ENCODE data around the gene FMN2.

Gene FMN2

DNA sequence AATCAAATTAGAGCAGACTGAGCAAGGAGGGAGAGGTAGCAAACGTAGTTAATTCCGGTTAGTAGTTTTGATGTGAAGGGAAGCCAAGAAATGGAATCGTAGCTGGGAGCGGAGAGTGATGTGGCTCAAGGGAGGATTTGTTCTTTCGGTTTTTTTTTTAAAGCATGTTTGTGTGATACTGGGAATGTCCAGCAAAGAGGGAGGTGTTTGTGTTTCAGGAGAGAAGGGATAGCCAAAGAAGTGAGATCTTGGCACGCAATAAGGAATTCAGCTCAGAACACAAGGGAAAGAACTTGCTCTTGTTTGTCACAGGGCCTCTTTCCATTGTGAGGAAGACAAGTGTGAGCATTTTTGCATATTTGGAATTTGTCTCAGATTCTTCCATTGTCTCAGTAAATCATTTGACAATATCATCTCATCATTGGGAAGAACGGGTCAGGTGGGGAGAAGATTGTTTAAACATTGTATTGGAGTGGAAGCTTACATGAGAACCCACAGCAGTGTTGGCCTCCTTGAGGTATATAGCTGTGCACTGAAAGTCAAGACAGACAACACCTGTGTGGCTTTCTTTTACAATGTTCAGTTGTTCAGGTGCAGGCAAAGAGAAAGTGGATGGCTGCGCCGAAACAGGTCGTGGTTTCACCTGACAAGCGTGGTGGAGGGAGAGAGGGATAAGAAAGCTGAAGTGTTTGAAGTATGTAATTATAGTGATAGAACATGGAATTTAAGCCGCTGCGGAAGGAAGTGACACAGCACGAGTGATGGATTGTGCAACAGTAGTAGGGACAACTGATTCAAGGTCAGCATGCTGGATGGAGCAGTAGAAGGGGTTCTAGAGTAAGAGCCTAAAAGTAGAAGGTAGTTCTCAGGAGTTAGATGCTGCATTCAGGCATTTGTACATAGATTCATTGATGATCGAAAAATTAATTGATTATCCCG is 25.4 kb downstream of the FMN2 start:
- WGBS (ENCODE audit: insufficient coverage): 89% methylated on average over 15 of the region's 16 CpGs
- no peaks in the 10 kb centered on the region for H3K36me3 ChIP-seq (ENCODE audit: control insufficient read depth in 4 of 4, insufficient read depth in 4 of 4, low read length in 3 of 4)
- H3K4me1 ChIP-seq (ENCODE audit: control extremely low read depth in 1 of 4, control insufficient read depth in 4 of 4, insufficient read depth in 4 of 4, low read length in 3 of 4): no peaks in the 10 kb centered on the region
- ChIA-PET POLR2A (no interaction called here), CTCF (no interaction called here)
- peaks cover 0 to 2% (median 0%) of the 10 kb centered on the region in 5 experiments for H3K9me3 ChIP-seq (ENCODE audit: control extremely low read depth in 1 of 5, control insufficient read depth in 4 of 5, insufficient read depth in 2 of 5, low read depth in 1 of 5, low read length in 4 of 5)
- H3K4me3 ChIP-seq (ENCODE audit: control insufficient read depth in 1 of 7, extremely low read depth in 1 of 7, insufficient read depth in 4 of 7, low read depth in 2 of 7, low read length in 6 of 7): no peak overlapping the region
- peaks cover 0 to 6% (median 0%) of the 10 kb centered on the region in 5 experiments for H3K27me3 ChIP-seq (replicated peaks in 2 of 5; ENCODE audit: control insufficient read depth in 4 of 5, insufficient read depth in 5 of 5, low read length in 4 of 5)
- no peak for DNase-seq
- no peak overlapping the region for H3K27ac ChIP-seq (ENCODE audit: insufficient read depth in 1 of 2, low read depth in 1 of 2, low read length in 2 of 2, poor library complexity in 1 of 2, severe bottlenecking in 2 of 2)

- DNase-seq: no peak
- POLR2A ChIA-PET: no interaction called here
- peaks cover 0 to 2% (median 0%) of the 10 kb centered on the region in 5 experiments for H3K9me3 ChIP-seq (ENCODE audit: control extremely low read depth in 1 of 5, control insufficient read depth in 4 of 5, insufficient read depth in 2 of 5, low read depth in 1 of 5, low read length in 4 of 5)
- H3K27ac ChIP-seq (ENCODE audit: insufficient read depth in 1 of 2, low read depth in 1 of 2, low read length in 2 of 2, poor library complexity in 1 of 2, severe bottlenecking in 2 of 2): no peak overlapping the region
- H3K36me3 ChIP-seq (ENCODE audit: control insufficient read depth in 4 of 4, insufficient read depth in 4 of 4, low read length in 3 of 4): no peaks in the 10 kb centered on the region
- peaks cover 0 to 5% (median 0%) of the 10 kb centered on the region in 5 experiments for H3K27me3 ChIP-seq (replicated peaks in 2 of 5; ENCODE audit: control insufficient read depth in 4 of 5, insufficient read depth in 5 of 5, low read length in 4 of 5)
- 82% methylated on average over 3 of the region's 3 CpGs for WGBS (ENCODE audit: insufficient coverage)
- H3K4me1 ChIP-seq (ENCODE audit: control extremely low read depth in 1 of 4, control insufficient read depth in 4 of 4, insufficient read depth in 4 of 4, low read length in 3 of 4): no peaks in the 10 kb centered on the region
- no peak overlapping the region for H3K4me3 ChIP-seq (ENCODE audit: control insufficient read depth in 1 of 7, extremely low read depth in 1 of 7, insufficient read depth in 4 of 7, low read depth in 2 of 7, low read length in 6 of 7)
- CTCF ChIA-PET: no interaction called here
Measured at GRCh38 chr1:240117930-240118329, 26.2 kb downstream of the FMN2 start.

GRCh38 chr1:240122639-240123613 is 31.2 kb downstream of the FMN2 start:
- ChIA-PET CTCF (no interaction called here), POLR2A (interaction anchor here (0.6 kb wide), 1 partner anchor 596 kb away, joined by 3 read pairs; no protein-coding TSS in a partner anchor)
- 81% methylated on average over 14 of the region's 20 CpGs for WGBS (ENCODE audit: insufficient coverage)
- Histone ChIP-seq H3K27me3 (replicated peaks in 2 of 5; ENCODE audit: control insufficient read depth in 4 of 5, insufficient read depth in 5 of 5, low read length in 4 of 5) (peaks cover 0 to 5% (median 0%) of the 10 kb centered on the region in 5 experiments), H3K36me3 (ENCODE audit: control insufficient read depth in 4 of 4, insufficient read depth in 4 of 4, low read length in 3 of 4) (no peaks in the 10 kb centered on the region), H3K4me3 (ENCODE audit: control insufficient read depth in 1 of 7, extremely low read depth in 1 of 7, insufficient read depth in 4 of 7, low read depth in 2 of 7, low read length in 6 of 7) (no peak overlapping the region), H3K27ac (ENCODE audit: insufficient read depth in 1 of 2, low read depth in 1 of 2, low read length in 2 of 2, poor library complexity in 1 of 2, severe bottlenecking in 2 of 2) (no peak overlapping the region), H3K9me3 (ENCODE audit: control extremely low read depth in 1 of 5, control insufficient read depth in 4 of 5, insufficient read depth in 2 of 5, low read depth in 1 of 5, low read length in 4 of 5) (no peaks in the 10 kb centered on the region), H3K4me1 (ENCODE audit: control extremely low read depth in 1 of 4, control insufficient read depth in 4 of 4, insufficient read depth in 4 of 4, low read length in 3 of 4) (no peaks in the 10 kb centered on the region)
- DNase-seq: no peak

- 93% methylated on average over 4 of the region's 6 CpGs for WGBS (ENCODE audit: insufficient coverage)
- no peak overlapping the region for H3K4me3 ChIP-seq (ENCODE audit: control insufficient read depth in 1 of 7, extremely low read depth in 1 of 7, insufficient read depth in 4 of 7, low read depth in 2 of 7, low read length in 6 of 7)
- H3K27me3 ChIP-seq (replicated peaks in 2 of 5; ENCODE audit: control insufficient read depth in 4 of 5, insufficient read depth in 5 of 5, low read length in 4 of 5): peaks cover 0 to 6% (median 0%) of the 10 kb centered on the region in 5 experiments
- DNase-seq: no peak
- ChIA-PET POLR2A (no interaction called here), CTCF (no interaction called here)
- no peak overlapping the region for H3K27ac ChIP-seq (ENCODE audit: insufficient read depth in 1 of 2, low read depth in 1 of 2, low read length in 2 of 2, poor library complexity in 1 of 2, severe bottlenecking in 2 of 2)
- H3K9me3 ChIP-seq (ENCODE audit: control extremely low read depth in 1 of 5, control insufficient read depth in 4 of 5, insufficient read depth in 2 of 5, low read depth in 1 of 5, low read length in 4 of 5): no peaks in the 10 kb centered on the region
- H3K36me3 ChIP-seq (ENCODE audit: control insufficient read depth in 4 of 4, insufficient read depth in 4 of 4, low read length in 3 of 4): no peaks in the 10 kb centered on the region
- H3K4me1 ChIP-seq (ENCODE audit: control extremely low read depth in 1 of 4, control insufficient read depth in 4 of 4, insufficient read depth in 4 of 4, low read length in 3 of 4): no peaks in the 10 kb centered on the region
Measured at GRCh38 chr1:240126821-240127220, 35.1 kb downstream of the FMN2 start.

GRCh38 chr1:240128366-240128765 is 36.7 kb downstream of the FMN2 start:
- no peak for DNase-seq
- Histone ChIP-seq H3K27ac (ENCODE audit: insufficient read depth in 1 of 2, low read depth in 1 of 2, low read length in 2 of 2, poor library complexity in 1 of 2, severe bottlenecking in 2 of 2) (no peak overlapping the region), H3K36me3 (ENCODE audit: control insufficient read depth in 4 of 4, insufficient read depth in 4 of 4, low read length in 3 of 4) (no peaks in the 10 kb centered on the region), H3K4me1 (ENCODE audit: control extremely low read depth in 1 of 4, control insufficient read depth in 4 of 4, insufficient read depth in 4 of 4, low read length in 3 of 4) (no peaks in the 10 kb centered on the region), H3K4me3 (ENCODE audit: control insufficient read depth in 1 of 7, extremely low read depth in 1 of 7, insufficient read depth in 4 of 7, low read depth in 2 of 7, low read length in 6 of 7) (no peak overlapping the region), H3K27me3 (replicated peaks in 2 of 5; ENCODE audit: control insufficient read depth in 4 of 5, insufficient read depth in 5 of 5, low read length in 4 of 5) (peaks cover 0 to 9% (median 0%) of the 10 kb centered on the region in 5 experiments), H3K9me3 (ENCODE audit: control extremely low read depth in 1 of 5, control insufficient read depth in 4 of 5, insufficient read depth in 2 of 5, low read depth in 1 of 5, low read length in 4 of 5) (no peaks in the 10 kb centered on the region)
- WGBS (ENCODE audit: insufficient coverage): no CpG with 5 or more reads among the region's 2 CpGs
- CTCF ChIA-PET: interaction anchor here (1.1 to 1.4 kb wide), 2 partner anchors 19 to 39 kb away, joined by 3 to 4 read pairs; no protein-coding TSS in a partner anchor
- POLR2A ChIA-PET: no interaction called here

DNA sequence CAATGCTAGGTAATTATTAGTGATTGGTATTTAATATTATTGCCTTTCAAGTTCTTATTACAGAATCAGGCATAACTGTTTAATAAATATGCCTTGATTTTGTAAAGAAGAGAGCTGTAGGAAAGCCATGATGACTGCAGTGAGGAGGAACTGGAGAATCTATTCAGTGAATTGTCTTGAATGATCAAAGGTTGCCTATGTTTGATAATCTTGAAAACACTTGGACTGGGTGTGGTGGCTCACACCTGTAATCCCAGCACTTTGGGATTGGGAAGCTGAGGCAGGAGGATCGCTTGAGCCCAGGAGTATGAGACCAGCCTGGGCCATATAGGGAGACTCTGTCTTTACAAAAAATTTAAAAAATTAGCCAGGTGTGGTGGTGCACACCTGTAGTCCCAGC is 42.4 kb downstream of the FMN2 start:
- ChIA-PET CTCF (interaction anchor here (2.0 kb wide), 1 partner anchor 15 kb away, joined by 4 read pairs; no protein-coding TSS in a partner anchor), POLR2A (no interaction called here)
- Histone ChIP-seq H3K27me3 (replicated peaks in 2 of 5; ENCODE audit: control insufficient read depth in 4 of 5, insufficient read depth in 5 of 5, low read length in 4 of 5) (peaks cover 0 to 16% (median 0%) of the 10 kb centered on the region in 5 experiments), H3K27ac (ENCODE audit: insufficient read depth in 1 of 2, low read depth in 1 of 2, low read length in 2 of 2, poor library complexity in 1 of 2, severe bottlenecking in 2 of 2) (no peak overlapping the region), H3K4me3 (ENCODE audit: control insufficient read depth in 1 of 7, extremely low read depth in 1 of 7, insufficient read depth in 4 of 7, low read depth in 2 of 7, low read length in 6 of 7) (no peak overlapping the region), H3K36me3 (ENCODE audit: control insufficient read depth in 4 of 4, insufficient read depth in 4 of 4, low read length in 3 of 4) (no peaks in the 10 kb centered on the region), H3K4me1 (ENCODE audit: control extremely low read depth in 1 of 4, control insufficient read depth in 4 of 4, insufficient read depth in 4 of 4, low read length in 3 of 4) (no peaks in the 10 kb centered on the region), H3K9me3 (ENCODE audit: control extremely low read depth in 1 of 5, control insufficient read depth in 4 of 5, insufficient read depth in 2 of 5, low read depth in 1 of 5, low read length in 4 of 5) (no peaks in the 10 kb centered on the region)
- no peak for DNase-seq
- 100% methylated on average over 1 of the region's 1 CpG for WGBS (ENCODE audit: insufficient coverage)
